SIG-M5 treated with dmso at 0.1 percent for 504 hours (cell line): ENCODE measurements around the gene FBXO30.

Experiments used
- DNase-seq: peaks from one replicate; lab custom pipeline; 2025; ENCODE audit not compliant: unreplicated experiment; lab: John Stamatoyannopoulos, UW

Gene FBXO30

DNA sequence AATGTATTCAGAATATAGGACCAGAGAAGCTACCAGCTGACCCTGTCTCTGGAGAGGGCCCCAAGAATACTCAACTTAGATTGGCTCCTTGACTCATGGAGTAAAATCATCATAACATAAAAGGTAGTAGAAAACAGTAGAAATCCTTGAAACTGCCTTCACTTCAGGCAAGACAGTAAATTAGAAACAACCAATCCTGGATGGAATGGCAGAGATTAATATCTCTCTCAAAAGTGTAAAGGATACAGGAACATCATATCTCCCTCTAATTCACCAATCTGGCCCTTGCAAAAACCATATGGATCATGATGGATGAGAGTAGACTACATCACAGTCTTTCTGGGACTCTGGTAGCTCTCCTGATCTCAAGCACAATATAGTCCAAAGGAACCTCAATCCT, 58.9 kb downstream of the FBXO30 start:
- no peak for DNase-seq

DNA sequence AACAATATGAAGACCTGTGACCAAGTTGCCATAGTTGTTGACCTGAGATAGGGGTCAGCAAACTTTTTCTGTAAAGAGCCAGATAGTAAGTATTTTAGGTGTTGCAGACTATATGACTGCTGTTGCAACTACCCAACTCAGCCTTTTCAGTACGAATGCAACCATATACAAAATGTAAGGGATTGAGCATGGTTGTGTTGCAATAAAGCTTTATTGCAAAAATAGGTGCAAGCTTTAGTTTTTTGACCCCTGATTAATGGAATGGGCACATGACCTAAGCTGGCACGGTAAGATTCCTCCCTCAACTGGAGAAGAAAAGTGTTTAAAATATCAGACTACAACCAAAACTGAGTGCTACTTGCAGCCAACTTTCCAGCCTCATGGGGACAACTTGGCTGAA, 62.0 kb downstream of the FBXO30 start:
- DNase-seq: no peak

DNA sequence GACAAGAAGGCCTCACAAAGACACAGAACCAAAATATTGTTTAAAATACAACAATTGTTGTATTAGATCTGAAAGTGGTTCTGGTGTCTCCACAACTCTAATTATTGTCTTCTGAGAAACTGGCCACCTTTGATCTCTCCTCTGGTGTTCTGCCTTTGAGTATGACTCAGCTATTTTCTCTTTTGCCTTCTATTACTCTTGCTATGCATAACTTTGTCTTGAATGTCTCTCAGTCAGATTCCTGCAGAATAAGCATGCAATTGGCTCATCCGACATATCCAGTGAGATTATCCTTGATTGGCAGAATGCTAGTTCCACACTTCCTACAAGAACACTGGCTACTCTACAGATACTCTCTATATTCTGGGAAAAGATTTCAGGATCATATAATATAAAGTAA, 65.0 kb downstream of the FBXO30 start:
- peak; percentile 6 for DNase-seq

DNA sequence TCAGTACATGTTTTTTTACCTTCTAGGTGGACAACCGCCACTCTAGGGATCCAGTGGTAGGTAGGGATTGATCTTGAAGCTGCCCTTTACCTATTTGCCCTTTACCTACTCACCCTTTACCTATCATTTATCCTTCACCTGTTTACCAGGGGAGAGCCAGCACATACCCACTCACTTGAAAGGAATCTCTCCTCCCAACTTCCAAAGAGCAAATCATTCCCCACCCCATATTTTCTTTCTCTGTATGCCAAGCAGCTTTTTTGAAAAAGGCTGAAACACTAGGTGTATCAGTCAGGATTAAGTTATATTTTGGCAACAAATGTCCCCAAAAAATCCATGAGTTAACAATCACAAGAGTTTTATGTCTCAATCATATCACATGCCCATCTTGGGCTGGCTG, 68.7 kb downstream of the FBXO30 start:
- DNase-seq: no peak

DNA sequence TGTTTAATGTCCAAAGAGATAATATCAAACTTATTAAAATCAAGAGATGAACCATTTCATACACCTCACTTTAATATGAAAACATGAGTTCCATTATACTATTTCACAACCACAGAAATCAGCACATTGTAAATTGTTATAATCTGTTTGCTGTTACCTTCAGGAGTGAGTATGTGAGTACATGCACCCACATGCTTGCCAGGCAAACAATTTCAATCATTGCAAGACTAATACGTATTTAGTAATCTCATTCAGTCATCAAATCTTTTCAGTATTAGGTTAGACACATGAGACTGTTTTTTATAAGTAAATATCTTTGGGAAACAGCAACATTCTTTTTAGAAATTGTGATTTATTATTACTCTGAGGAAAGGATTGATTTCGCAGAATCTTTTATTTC, 70.0 kb downstream of the FBXO30 start:
- no peak for DNase-seq
